DND-41 (cell line): ENCODE results near the gene BRD7.

ENCODE experiments used
- ATAC-seq: fragments of 200-7000 bp; cut with Tn5 transposase; 3 replicates; pipeline ENCODE4 v1.9.1; 2021; ENCODE audit warnings: low read depth; ENCODE audit not compliant: insufficient read depth
- DNase-seq: peaks from one replicate; pipeline ENCODE4 v3.0.0-alpha.2; 2020
- H2AFZ ChIP-seq: 2 replicates; pipeline ENCODE4 v1.6.0; 2012; ENCODE audit warnings: low read depth, low read length
- H3K27ac ChIP-seq: 2 replicates; pipeline ENCODE4 v1.5.1; 2012; ENCODE audit warnings: low read length, inconsistent platforms
- H3K27me3 ChIP-seq: fragments of 200-600 bp; sonication (generic); 2 replicates; pipeline ENCODE4 v1.6.0; 2012; ENCODE audit warnings: low read length, mild to moderate bottlenecking, inconsistent platforms; ENCODE audit not compliant: insufficient read depth, poor library complexity
- H3K36me3 ChIP-seq: 2 replicates; pipeline ENCODE4 v1.5.1; 2012; ENCODE audit warnings: low read length, inconsistent platforms; ENCODE audit not compliant: insufficient read depth
- H3K4me1 ChIP-seq: 2 replicates; pipeline ENCODE4 v1.5.1; 2012; ENCODE audit warnings: mild to moderate bottlenecking, low read length; ENCODE audit not compliant: insufficient read depth
- H3K4me2 ChIP-seq: 2 replicates; pipeline ENCODE4 v1.6.0; 2012; ENCODE audit warnings: mild to moderate bottlenecking, moderate library complexity, low read length, inconsistent platforms; ENCODE audit not compliant: insufficient read depth
- H3K4me3 ChIP-seq, 2 experiments: fragments of 200-600 bp in 1 of 2; shearing (Covaris generic) in 1 of 2; 2 replicates each; pipeline ENCODE4 v1.5.1; 2012 to 2016; ENCODE audit warnings: inconsistent platforms in 2 of 2, low read length in 2 of 2, mild to moderate bottlenecking in 2 of 2, low read depth in 1 of 2, moderate library complexity in 1 of 2
- H3K79me2 ChIP-seq: 2 replicates; pipeline ENCODE4 v1.6.0; 2012; ENCODE audit warnings: low read length, inconsistent platforms; ENCODE audit not compliant: insufficient read depth
- H3K9ac ChIP-seq: 2 replicates; pipeline ENCODE4 v1.6.0; 2012; ENCODE audit warnings: low read depth, mild to moderate bottlenecking, inconsistent platforms, low read length, moderate library complexity
- H3K9me3 ChIP-seq: 2 replicates; pipeline ENCODE4 v1.5.1; 2012; ENCODE audit warnings: low read length, moderate library complexity, mild to moderate bottlenecking, inconsistent platforms; ENCODE audit not compliant: insufficient read depth, severe bottlenecking
- H4K20me1 ChIP-seq: 2 replicates; pipeline ENCODE4 v1.6.0; 2012; ENCODE audit warnings: low read length; ENCODE audit not compliant: insufficient read depth
- EZH2 ChIP-seq: IDR thresholded peaks from 3 replicates; pipeline ENCODE4 v1.6.1; 2012; ENCODE audit warnings: borderline replicate concordance, low read depth, mild to moderate bottlenecking, moderate library complexity, low read length, inconsistent platforms; ENCODE audit not compliant: severe bottlenecking
- TF ChIP-seq, protein P1 (sequence below): IDR thresholded peaks from 2 replicates; pipeline ENCODE4 v1.5.1; 2012; ENCODE audit warnings: borderline replicate concordance, low read length, moderate library complexity, mild to moderate bottlenecking; ENCODE audit not compliant: poor library complexity, severe bottlenecking; ENCODE audit errors: extremely low read depth

Gene BRD7

DNA sequence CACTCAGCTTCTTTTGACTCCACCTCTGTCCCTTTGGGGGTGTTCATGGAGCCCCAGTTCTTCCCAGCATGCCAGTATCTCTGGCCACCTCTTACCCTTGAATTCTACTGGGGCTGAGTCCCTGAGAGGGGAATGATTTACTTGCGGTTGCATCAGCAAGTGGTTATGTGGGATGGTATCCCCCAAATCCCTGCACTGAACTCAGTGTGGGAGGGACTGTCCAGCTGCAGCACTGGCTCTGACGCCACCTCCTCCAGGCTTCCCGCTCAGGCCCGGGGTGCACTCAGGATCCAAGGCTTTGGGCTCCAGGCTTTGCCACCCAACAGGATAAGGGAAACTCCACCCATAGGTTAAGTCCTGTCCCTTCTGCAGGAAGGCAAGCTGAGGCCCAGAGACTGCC is 21.1 kb upstream of the BRD7 start:
- H3K4me1 ChIP-seq, result no peaks in the 10 kb centered on the region
- TF ChIP-seq EZH2, result no peak
- TF ChIP-seq, protein P1, sequence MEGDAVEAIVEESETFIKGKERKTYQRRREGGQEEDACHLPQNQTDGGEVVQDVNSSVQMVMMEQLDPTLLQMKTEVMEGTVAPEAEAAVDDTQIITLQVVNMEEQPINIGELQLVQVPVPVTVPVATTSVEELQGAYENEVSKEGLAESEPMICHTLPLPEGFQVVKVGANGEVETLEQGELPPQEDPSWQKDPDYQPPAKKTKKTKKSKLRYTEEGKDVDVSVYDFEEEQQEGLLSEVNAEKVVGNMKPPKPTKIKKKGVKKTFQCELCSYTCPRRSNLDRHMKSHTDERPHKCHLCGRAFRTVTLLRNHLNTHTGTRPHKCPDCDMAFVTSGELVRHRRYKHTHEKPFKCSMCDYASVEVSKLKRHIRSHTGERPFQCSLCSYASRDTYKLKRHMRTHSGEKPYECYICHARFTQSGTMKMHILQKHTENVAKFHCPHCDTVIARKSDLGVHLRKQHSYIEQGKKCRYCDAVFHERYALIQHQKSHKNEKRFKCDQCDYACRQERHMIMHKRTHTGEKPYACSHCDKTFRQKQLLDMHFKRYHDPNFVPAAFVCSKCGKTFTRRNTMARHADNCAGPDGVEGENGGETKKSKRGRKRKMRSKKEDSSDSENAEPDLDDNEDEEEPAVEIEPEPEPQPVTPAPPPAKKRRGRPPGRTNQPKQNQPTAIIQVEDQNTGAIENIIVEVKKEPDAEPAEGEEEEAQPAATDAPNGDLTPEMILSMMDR, result no peak
- no peak overlapping the region for H3K27ac ChIP-seq
- H3K4me3 ChIP-seq, result no peak overlapping the region
- no peaks in the 10 kb centered on the region for H3K36me3 ChIP-seq
- H3K9ac ChIP-seq, result no peak overlapping the region
- peaks cover 8% of the 10 kb centered on the region for H3K27me3 ChIP-seq
- no peaks in the 10 kb centered on the region for H4K20me1 ChIP-seq
- no peaks in the 10 kb centered on the region for H3K9me3 ChIP-seq
- H3K79me2 ChIP-seq, result no peaks in the 10 kb centered on the region
- H2AFZ ChIP-seq, result no peak overlapping the region
- DNase-seq (no peak), ATAC-seq (no peak)
- H3K4me2 ChIP-seq, result no peak overlapping the region

DNA sequence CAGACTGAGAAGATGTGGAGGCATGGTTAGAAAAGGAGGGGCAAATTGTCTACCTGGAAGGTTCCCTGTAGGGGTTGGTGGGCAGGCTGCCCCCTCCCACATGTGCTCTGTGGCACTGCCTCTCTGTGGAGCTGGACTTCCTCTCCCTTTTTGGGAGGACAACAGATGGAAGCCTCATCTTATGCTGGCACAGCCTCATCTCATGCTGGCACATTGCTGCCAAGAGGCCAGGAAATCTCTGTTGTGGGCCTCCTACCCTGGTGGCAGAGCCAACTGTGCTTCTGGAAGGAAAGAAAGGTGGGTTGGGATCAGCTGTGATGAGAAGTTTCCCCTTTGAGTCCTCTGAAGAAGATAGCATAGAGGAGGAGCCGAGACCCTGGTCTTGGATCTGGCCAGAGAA is 19.7 kb upstream of the BRD7 start:
- Histone ChIP-seq H3K79me2 (no peaks in the 10 kb centered on the region), H3K4me1 (no peaks in the 10 kb centered on the region), H3K27me3 (peaks cover 8% of the 10 kb centered on the region), H2AFZ (no peak overlapping the region), H3K4me2 (no peak overlapping the region), H3K36me3 (no peaks in the 10 kb centered on the region), H3K9me3 (no peaks in the 10 kb centered on the region), H3K4me3 (no peak overlapping the region), H3K27ac (no peak overlapping the region), H4K20me1 (no peaks in the 10 kb centered on the region), H3K9ac (no peak overlapping the region)
- DNase-seq (no peak), ATAC-seq (no peak)
- TF ChIP-seq, protein P1, result no peak
- no peak for TF ChIP-seq EZH2

DNA sequence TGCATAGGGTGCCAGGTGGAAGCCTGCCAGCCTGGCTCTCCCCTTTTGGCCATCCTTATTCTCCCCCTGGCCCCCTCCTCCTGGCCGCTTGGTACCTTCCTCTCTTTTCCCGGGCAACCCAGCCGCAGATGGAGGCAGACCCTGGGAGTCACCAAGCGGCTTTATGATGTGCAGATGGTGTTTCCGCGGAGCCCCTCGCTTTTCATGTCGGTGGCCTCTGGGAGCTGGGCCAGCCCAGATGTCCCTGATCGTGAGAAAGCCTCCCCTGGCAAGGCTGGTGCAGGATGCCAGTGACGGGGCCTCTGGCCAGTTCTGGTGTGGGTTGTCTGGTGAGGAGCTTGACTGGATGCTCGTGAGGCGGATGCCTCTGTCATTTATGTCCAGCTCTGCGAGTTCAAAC is 18.0 kb upstream of the BRD7 start:
- no peak for ATAC-seq
- Histone ChIP-seq H3K9me3 (no peaks in the 10 kb centered on the region), H3K27ac (no peak overlapping the region), H3K4me3 (no peak overlapping the region), H3K4me1 (no peaks in the 10 kb centered on the region), H3K27me3 (peaks cover 5% of the 10 kb centered on the region), H3K4me2 (no peak overlapping the region), H2AFZ (no peak overlapping the region), H3K79me2 (no peaks in the 10 kb centered on the region), H3K36me3 (no peaks in the 10 kb centered on the region), H3K9ac (no peak overlapping the region), H4K20me1 (no peaks in the 10 kb centered on the region)
- DNase-seq, result no peak
- no peak for TF ChIP-seq EZH2
- TF ChIP-seq, protein P1, result no peak

DNA sequence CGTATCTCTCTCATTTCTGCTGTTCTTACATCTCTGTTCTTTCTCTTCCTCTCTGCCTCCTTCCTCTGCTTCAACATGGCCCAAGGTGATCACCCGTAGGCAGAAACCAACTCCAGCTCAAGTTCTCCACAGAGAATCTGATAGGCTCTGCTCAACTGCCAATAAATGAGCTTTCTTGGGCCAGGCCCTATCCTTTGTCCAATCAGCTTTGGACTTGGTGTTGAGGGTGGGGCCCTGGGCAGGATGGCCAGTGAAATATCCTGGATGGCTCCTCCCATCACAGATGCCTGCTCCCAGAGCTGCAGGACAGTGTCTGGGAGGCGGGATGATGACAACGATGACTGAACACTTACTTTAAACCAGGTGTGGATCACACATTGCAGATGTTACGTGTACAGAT is 17.4 kb upstream of the BRD7 start:
- no peak for DNase-seq
- TF ChIP-seq EZH2, result no peak
- TF ChIP-seq, protein P1, result no peak
- no peak overlapping the region for H3K4me3 ChIP-seq
- H3K9me3 ChIP-seq, result no peaks in the 10 kb centered on the region
- H3K4me1 ChIP-seq, result no peaks in the 10 kb centered on the region
- no peak for ATAC-seq
- no peaks in the 10 kb centered on the region for H3K36me3 ChIP-seq
- no peaks in the 10 kb centered on the region for H3K79me2 ChIP-seq
- H2AFZ ChIP-seq, result no peak overlapping the region
- H3K4me2 ChIP-seq, result no peak overlapping the region
- H3K9ac ChIP-seq, result no peak overlapping the region
- no peak overlapping the region for H3K27ac ChIP-seq
- no peaks in the 10 kb centered on the region for H4K20me1 ChIP-seq
- peaks cover 3% of the 10 kb centered on the region for H3K27me3 ChIP-seq
